ENCODE data around the gene ZNF837.

- TF ChIP-seq CTCF (IDR thresholded peaks at IDR 0.05) (no peak), POLR2A (IDR thresholded peaks at IDR 0.05) (no peak)
Observed at GRCh38 chr19:58349590-58349989, 31.2 kb downstream of the ZNF837 start.
